Measurements from ENCODE around the gene TBC1D22A.

The TBC1D22A gene

GRCh38 chr22:46797355-46797754 lies 34.9 kb downstream of the TBC1D22A start:
- DNase-seq (ENCODE audit: low read depth), result no peak
- TF ChIP-seq, protein P1, sequence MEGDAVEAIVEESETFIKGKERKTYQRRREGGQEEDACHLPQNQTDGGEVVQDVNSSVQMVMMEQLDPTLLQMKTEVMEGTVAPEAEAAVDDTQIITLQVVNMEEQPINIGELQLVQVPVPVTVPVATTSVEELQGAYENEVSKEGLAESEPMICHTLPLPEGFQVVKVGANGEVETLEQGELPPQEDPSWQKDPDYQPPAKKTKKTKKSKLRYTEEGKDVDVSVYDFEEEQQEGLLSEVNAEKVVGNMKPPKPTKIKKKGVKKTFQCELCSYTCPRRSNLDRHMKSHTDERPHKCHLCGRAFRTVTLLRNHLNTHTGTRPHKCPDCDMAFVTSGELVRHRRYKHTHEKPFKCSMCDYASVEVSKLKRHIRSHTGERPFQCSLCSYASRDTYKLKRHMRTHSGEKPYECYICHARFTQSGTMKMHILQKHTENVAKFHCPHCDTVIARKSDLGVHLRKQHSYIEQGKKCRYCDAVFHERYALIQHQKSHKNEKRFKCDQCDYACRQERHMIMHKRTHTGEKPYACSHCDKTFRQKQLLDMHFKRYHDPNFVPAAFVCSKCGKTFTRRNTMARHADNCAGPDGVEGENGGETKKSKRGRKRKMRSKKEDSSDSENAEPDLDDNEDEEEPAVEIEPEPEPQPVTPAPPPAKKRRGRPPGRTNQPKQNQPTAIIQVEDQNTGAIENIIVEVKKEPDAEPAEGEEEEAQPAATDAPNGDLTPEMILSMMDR (IDR thresholded peaks at IDR 0.05; ENCODE audit: control insufficient read depth, extremely low read depth, insufficient read depth), result no peak
- no peak overlapping the region for H3K4me3 ChIP-seq (ENCODE audit: low read depth, low read length)

DNA sequence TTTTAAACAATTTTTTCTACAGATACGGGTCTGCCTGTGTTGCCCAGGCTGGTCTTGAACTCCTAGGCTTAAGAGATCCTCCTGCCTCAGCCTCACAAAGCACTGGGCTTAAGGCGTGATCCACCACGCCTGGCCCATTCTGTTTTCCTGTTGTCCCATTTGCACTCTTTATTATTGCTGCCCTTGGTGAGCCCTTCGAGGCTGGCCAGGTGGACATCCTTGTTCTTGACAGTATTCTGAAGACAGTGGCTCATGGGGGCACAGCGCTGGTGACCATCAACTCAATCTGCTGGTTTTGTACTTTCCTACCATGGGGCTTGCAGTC lies 35.6 kb downstream of the TBC1D22A start:
- no peak overlapping the region for H3K4me3 ChIP-seq (ENCODE audit: low read depth, low read length)
- TF ChIP-seq, protein P1 (IDR thresholded peaks at IDR 0.05; ENCODE audit: control insufficient read depth, extremely low read depth, insufficient read depth), result no peak
- DNase-seq (ENCODE audit: low read depth), result no peak

DNA sequence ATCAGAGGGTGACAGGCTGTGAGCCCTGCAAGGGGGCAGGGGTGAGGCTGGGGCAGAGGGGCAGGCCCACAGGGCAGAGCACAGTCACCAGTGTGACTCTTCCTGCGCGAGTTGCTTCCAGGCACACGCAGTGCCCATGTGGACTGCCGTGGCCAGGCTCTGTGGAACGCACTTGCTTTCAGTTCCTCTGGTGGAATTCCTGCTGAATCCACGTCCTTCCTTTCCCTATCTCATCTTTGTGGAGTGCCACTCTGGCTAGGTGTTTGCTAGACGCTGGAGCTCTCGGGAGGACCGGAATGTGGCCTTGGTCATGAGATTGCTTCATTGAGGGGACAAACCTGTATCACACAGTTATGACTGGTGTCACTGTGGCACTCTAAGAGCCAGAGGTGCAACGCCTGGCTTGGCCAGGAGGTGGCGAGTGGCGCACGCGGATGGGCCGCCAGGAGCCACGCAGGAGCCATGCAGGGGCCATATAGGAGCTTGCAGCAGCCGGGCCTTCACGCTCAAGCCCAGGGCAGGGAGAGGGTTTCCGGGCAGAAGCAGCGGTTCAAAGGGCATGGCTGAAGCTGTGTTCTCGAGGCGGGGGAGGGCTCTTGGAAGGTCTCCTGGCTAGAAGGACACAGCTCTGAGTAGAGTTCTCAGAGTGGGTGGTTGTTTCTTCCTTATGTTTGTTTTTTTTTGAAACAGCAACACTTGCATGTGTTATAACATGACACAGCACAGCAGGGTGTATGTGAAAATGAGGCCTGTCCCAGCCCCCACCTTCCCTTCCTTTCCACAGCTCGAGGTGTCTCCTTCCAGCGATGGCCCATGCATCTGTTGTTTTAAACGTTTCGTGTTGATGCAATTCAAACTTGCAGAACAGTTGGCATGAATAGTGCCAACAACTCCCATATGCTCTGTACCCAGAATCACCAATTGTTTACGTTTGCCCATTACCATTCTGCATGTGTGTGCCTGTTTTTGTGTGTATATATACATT lies 36.2 kb downstream of the TBC1D22A start:
- no peak overlapping the region for H3K4me3 ChIP-seq (ENCODE audit: low read depth, low read length)
- TF ChIP-seq, protein P1 (IDR thresholded peaks at IDR 0.05; ENCODE audit: control insufficient read depth, extremely low read depth, insufficient read depth), result peak; percentile 91
- DNase-seq (ENCODE audit: low read depth), result no peak

- DNase-seq (ENCODE audit: low read depth), result no peak
- TF ChIP-seq, protein P1 (IDR thresholded peaks at IDR 0.05; ENCODE audit: control insufficient read depth, extremely low read depth, insufficient read depth), result no peak
- H3K4me3 ChIP-seq (ENCODE audit: low read depth, low read length), result no peak overlapping the region
These were observed 37.2 kb downstream of the TBC1D22A start for GRCh38 chr22:46799626-46800025.

GRCh38 chr22:46800102-46800857 lies 37.8 kb downstream of the TBC1D22A start:
- TF ChIP-seq, protein P1 (IDR thresholded peaks at IDR 0.05; ENCODE audit: control insufficient read depth, extremely low read depth, insufficient read depth), result no peak

DNA sequence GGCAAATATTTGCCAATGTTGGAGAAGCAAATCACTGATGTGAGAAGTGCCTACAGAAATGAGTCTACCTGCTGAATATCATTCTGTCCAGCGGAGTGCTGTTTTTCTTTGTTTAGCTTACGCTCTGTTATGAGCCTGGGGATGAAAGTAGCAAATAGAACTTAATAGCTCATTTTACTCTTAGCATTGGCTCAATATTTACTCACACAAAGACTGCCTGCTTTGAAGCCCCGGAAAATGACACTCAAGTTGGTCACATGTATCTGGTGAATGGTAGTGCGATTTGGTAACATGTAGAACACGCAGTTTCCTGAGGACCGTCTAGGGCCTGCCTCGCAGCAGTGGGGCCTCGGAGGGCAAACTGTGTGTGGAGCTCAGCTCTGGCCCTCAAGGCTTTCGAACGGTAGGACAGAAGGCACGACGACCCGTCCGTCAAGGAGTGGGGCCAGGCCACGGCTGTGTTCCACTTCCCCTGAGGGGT lies 38.9 kb downstream of the TBC1D22A start:
- H3K4me3 ChIP-seq (ENCODE audit: low read depth, low read length), result no peak overlapping the region
- TF ChIP-seq, protein P1 (IDR thresholded peaks at IDR 0.05; ENCODE audit: control insufficient read depth, extremely low read depth, insufficient read depth), result no peak
- DNase-seq (ENCODE audit: low read depth), result peak; percentile 90

More at GRCh38 chr22:46800102-46800857, 37.8 kb downstream of the TBC1D22A start:
- no peak overlapping the region for H3K4me3 ChIP-seq (ENCODE audit: low read depth, low read length)
- no peak for DNase-seq (ENCODE audit: low read depth)
